HEK293 (cell line): ENCODE data around the gene EHD1.

Source experiments
- GLI4 ChIP-seq: fragments of 450-650 bp; formaldehyde crosslinking; IDR thresholded peaks from 2 replicates; pipeline ENCODE4 v1.5.1; 2016; ENCODE audit warnings: missing biosample characterization, missing genetic modification characterization
- YY1 ChIP-seq: fragments of 450-650 bp; formaldehyde crosslinking; IDR thresholded peaks from 2 replicates; pipeline ENCODE4 v1.5.1; 2018; ENCODE audit warnings: missing biosample characterization, missing genetic modification characterization
- ZNF585B ChIP-seq: fragments of 450-650 bp; formaldehyde crosslinking; IDR thresholded peaks from 2 replicates; pipeline ENCODE4 v1.5.1; 2016; ENCODE audit warnings: missing biosample characterization, missing genetic modification characterization
- ZNF707 ChIP-seq: fragments of 450-650 bp; formaldehyde crosslinking; IDR thresholded peaks from 2 replicates; pipeline ENCODE4 v1.5.1; 2016; ENCODE audit warnings: missing biosample characterization, missing genetic modification characterization
- TF ChIP-seq, protein P1 (sequence below): fragments of 450-650 bp; formaldehyde crosslinking; IDR thresholded peaks from 2 replicates; pipeline ENCODE4 v1.5.1; 2016; ENCODE audit warnings: missing biosample characterization, missing genetic modification characterization
- TF ChIP-seq, protein P2 (sequence below): sonication (generic); formaldehyde crosslinking; IDR thresholded peaks from 2 replicates; pipeline ENCODE4 v1.8.1; 2022; ENCODE audit warnings: mild to moderate bottlenecking, moderate library complexity, missing genetic modification reagents

DNA sequence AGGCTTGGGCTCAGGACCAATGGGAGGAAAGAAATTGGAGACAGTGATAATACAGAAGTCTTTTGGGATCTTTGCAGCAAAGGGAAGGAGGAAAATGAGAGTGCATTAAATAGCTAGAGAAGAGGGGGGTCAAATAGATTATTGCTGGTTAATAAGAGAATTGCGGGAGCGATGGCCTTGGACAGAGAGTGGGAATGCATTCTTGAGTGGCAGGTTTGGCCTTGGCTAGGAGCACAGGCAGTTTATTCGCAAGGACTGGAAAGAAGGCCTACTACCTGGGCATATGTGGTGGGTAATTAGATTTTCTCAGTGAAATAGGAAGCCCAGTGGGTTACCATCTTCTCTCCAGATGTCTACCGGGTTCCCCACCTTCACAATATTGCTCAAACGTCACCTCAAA, 64.6 kb downstream of the EHD1 start:
- TF ChIP-seq ZNF585B (no peak), YY1 (tag by site-specific recombination) (no peak), GLI4 (tag by site-specific recombination) (no peak), ZNF707 (tag by site-specific recombination) (no peak)
- TF ChIP-seq, protein P1, sequence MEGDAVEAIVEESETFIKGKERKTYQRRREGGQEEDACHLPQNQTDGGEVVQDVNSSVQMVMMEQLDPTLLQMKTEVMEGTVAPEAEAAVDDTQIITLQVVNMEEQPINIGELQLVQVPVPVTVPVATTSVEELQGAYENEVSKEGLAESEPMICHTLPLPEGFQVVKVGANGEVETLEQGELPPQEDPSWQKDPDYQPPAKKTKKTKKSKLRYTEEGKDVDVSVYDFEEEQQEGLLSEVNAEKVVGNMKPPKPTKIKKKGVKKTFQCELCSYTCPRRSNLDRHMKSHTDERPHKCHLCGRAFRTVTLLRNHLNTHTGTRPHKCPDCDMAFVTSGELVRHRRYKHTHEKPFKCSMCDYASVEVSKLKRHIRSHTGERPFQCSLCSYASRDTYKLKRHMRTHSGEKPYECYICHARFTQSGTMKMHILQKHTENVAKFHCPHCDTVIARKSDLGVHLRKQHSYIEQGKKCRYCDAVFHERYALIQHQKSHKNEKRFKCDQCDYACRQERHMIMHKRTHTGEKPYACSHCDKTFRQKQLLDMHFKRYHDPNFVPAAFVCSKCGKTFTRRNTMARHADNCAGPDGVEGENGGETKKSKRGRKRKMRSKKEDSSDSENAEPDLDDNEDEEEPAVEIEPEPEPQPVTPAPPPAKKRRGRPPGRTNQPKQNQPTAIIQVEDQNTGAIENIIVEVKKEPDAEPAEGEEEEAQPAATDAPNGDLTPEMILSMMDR (tag by site-specific recombination): no peak
- TF ChIP-seq, protein P2, sequence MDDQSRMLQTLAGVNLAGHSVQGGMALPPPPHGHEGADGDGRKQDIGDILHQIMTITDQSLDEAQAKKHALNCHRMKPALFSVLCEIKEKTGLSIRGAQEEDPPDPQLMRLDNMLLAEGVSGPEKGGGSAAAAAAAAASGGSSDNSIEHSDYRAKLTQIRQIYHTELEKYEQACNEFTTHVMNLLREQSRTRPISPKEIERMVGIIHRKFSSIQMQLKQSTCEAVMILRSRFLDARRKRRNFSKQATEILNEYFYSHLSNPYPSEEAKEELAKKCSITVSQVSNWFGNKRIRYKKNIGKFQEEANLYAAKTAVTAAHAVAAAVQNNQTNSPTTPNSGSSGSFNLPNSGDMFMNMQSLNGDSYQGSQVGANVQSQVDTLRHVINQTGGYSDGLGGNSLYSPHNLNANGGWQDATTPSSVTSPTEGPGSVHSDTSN (CRISPR knock-in tag): no peak
